ENCODE measurements around the gene CEP72.

GRCh38 chr5:683551-684481 lies 71.7 kb downstream of the CEP72 start:
- TF ChIP-seq CTCF (IDR thresholded peaks at IDR 0.05), result no peak
- no peak for TF ChIP-seq POLR2A (IDR thresholded peaks at IDR 0.05)
